HCT116 (cell line): ENCODE measurements around the gene PEX12. TPM values are rescaled to one million over a fixed set of nuclear protein-coding genes. Genes with fewer than 3 reads are reported as not detected.

Experiments
- ATAC-seq: fragments of 200-7000 bp; cut with Tn5 transposase; 2 replicates; pipeline ENCODE4 v1.9.1; 2020; ENCODE audit warnings: mild to moderate bottlenecking, moderate library complexity
- BruUV-seq: library from RNA; stranded (reverse); fragments of 400-500 nt; replicated peaks from 2 replicates; lab custom pipeline; 2021; lab: Mats Ljungman, UMichigan
- CTCF ChIA-PET: fragments of 300-600 bp; sonication (Branson Sonifier 250); formaldehyde crosslinking; loops from one replicate; lab custom pipeline; 2021; ENCODE audit warnings: antibody characterized with exemption; lab: Charles Lee
- POLR2A ChIA-PET: fragments of 300-600, 350-600 bp; sonication (Branson Sonifier 250); formaldehyde crosslinking; loops from one replicate; lab custom pipeline; 2021; ENCODE audit warnings: antibody characterized with exemption; lab: Charles Lee
- RAD21 ChIA-PET, 2 experiments: fragments of 300-600 bp; sonication (Branson Sonifier 250); formaldehyde crosslinking; loops; one replicate each; lab custom pipeline; 2023; ENCODE audit warnings: low total read pairs in 2 of 2; ENCODE audit not compliant: uncharacterized antibody in 2 of 2, unreplicated experiment in 2 of 2, low non-redundant PET in 1 of 2; lab: Charles Lee
- DNase-seq: peaks from one replicate; pipeline ENCODE4 v3.0.0-alpha.2; 2010; ENCODE audit warnings: low read depth, low spot score
- H2AFZ ChIP-seq: fragments of 200-600 bp; shearing (Covaris generic), sonication (generic); 2 replicates; pipeline ENCODE4 v1.6.1; 2017; ENCODE audit warnings: low read depth, mixed run types, mixed read lengths, antibody characterized with exemption, low read length; ENCODE audit not compliant: poor library complexity, severe bottlenecking
- H3K27ac ChIP-seq: 2 replicates; pipeline ENCODE4 v1.5.1; 2012; ENCODE audit warnings: low read depth, low read length
- H3K27me3 ChIP-seq: fragments of 200-600 bp; sonication (generic); 2 replicates; pipeline ENCODE4 v1.6.1; 2016; ENCODE audit warnings: mixed run types, low read length, mixed read lengths; ENCODE audit not compliant: insufficient read depth
- H3K36me3 ChIP-seq, 2 experiments: fragments of 200-500 bp in 1 of 2; fragments of 200-600 bp in 1 of 2; sonication (Bioruptor generic) in 1 of 2; sonication (generic) in 1 of 2; 2 replicates each; pipeline versions ENCODE4 v1.5.1 to v1.6.1; 2014 to 2016; ENCODE audit warnings: low read length in 2 of 2, inconsistent platforms in 1 of 2, mixed read lengths in 1 of 2, mixed run types in 1 of 2; ENCODE audit not compliant: insufficient read depth in 2 of 2, control insufficient read depth in 1 of 2
- H3K4me1 ChIP-seq, 2 experiments: fragments of 200-600 bp in 1 of 2; sonication (generic) in 1 of 2; 2 replicates each; pipeline versions ENCODE4 v1.5.1 to v1.6.1; 2012 to 2017; ENCODE audit warnings: low read length in 2 of 2, inconsistent platforms in 1 of 2, mild to moderate bottlenecking in 1 of 2, mixed read lengths in 1 of 2, mixed run types in 1 of 2, moderate library complexity in 1 of 2; ENCODE audit not compliant: insufficient read depth in 2 of 2, control insufficient read depth in 1 of 2
- H3K4me2 ChIP-seq: fragments of 200-600 bp; sonication (generic); 2 replicates; pipeline ENCODE4 v1.6.1; 2017; ENCODE audit warnings: mixed run types, low read length, mixed read lengths
- H3K4me3 ChIP-seq, 2 experiments: fragments of 200-600 bp in 1 of 2; sonication (generic) in 1 of 2; replicated peaks in 1 of 2; 2 replicates each; pipeline ENCODE4 v1.5.1; 2011 to 2016; ENCODE audit warnings: low read length in 2 of 2, control low read depth in 1 of 2, low read depth in 1 of 2, mild to moderate bottlenecking in 1 of 2, mixed read lengths in 1 of 2, mixed run types in 1 of 2
- H3K79me2 ChIP-seq: fragments of 200-600 bp; sonication (generic); 2 replicates; pipeline ENCODE4 v1.6.1; 2017; ENCODE audit warnings: mild to moderate bottlenecking, mixed run types, low read length, moderate library complexity, mixed read lengths; ENCODE audit not compliant: insufficient read depth
- H3K9ac ChIP-seq: fragments of 200-600 bp; sonication (generic); 2 replicates; pipeline ENCODE4 v1.6.1; 2016; ENCODE audit warnings: low read length, mixed read lengths
- H3K9me2 ChIP-seq: fragments of 200-600 bp; sonication (generic), shearing (Covaris generic); 2 replicates; pipeline ENCODE4 v1.6.1; 2017; ENCODE audit warnings: mixed run types, mild to moderate bottlenecking, moderate library complexity; ENCODE audit not compliant: insufficient read depth
- H3K9me3 ChIP-seq, 2 experiments: fragments of 200-500 bp in 1 of 2; fragments of 200-600 bp in 1 of 2; sonication (Bioruptor generic) in 1 of 2; sonication (generic) in 1 of 2; 2 replicates each; pipeline ENCODE4 v1.6.1; 2014 to 2017; ENCODE audit warnings: low read length in 2 of 2, mixed read lengths in 2 of 2, inconsistent platforms in 1 of 2, low read depth in 1 of 2, mild to moderate bottlenecking in 1 of 2, mixed run types in 1 of 2, moderate library complexity in 1 of 2; ENCODE audit not compliant: control insufficient read depth in 1 of 2, insufficient read depth in 1 of 2
- H4K20me1 ChIP-seq: fragments of 200-600 bp; sonication (generic), shearing (Covaris generic); 2 replicates; pipeline ENCODE4 v1.6.1; 2017; ENCODE audit warnings: mixed run types, mild to moderate bottlenecking, moderate library complexity; ENCODE audit not compliant: insufficient read depth
- CEBPB ChIP-seq: IDR thresholded peaks from 2 replicates; pipeline ENCODE4 v1.6.1; 2012; ENCODE audit warnings: low read depth
- EGR1 ChIP-seq: IDR thresholded peaks from 2 replicates; pipeline ENCODE4 v1.6.1; 2012; ENCODE audit warnings: low read depth
- JUND ChIP-seq: IDR thresholded peaks from 2 replicates; pipeline ENCODE4 v1.6.1; 2012
- POLR2AphosphoS5 ChIP-seq: IDR thresholded peaks from 2 replicates; pipeline ENCODE4 v1.6.1; 2011; ENCODE audit warnings: mild to moderate bottlenecking, low read depth, low read length, moderate library complexity
- RAD21 ChIP-seq: IDR thresholded peaks from 2 replicates; pipeline ENCODE4 v1.6.1; 2012; ENCODE audit warnings: low read depth, mild to moderate bottlenecking
- SIN3A ChIP-seq: IDR thresholded peaks from 2 replicates; pipeline ENCODE4 v1.6.1; 2012; ENCODE audit warnings: low read depth
- SP1 ChIP-seq: IDR thresholded peaks from 2 replicates; pipeline ENCODE4 v1.6.1; 2012; ENCODE audit warnings: low read depth
- SRF ChIP-seq: IDR thresholded peaks from 2 replicates; pipeline ENCODE4 v1.6.1; 2012; ENCODE audit warnings: low read depth
- YY1 ChIP-seq: IDR thresholded peaks from 2 replicates; pipeline ENCODE4 v1.6.1; 2011; ENCODE audit warnings: low read length, low read depth, moderate library complexity, mild to moderate bottlenecking; ENCODE audit not compliant: insufficient replicate concordance; ENCODE audit errors: extremely low read depth
- ZFX ChIP-seq: fragments of 450-650 bp; IDR thresholded peaks from 2 replicates; pipeline ENCODE4 v1.6.1; 2017
- ZNF274 ChIP-seq: fragments of 200-500 bp; sonication (Bioruptor generic); IDR thresholded peaks from 2 replicates; pipeline ENCODE4 v1.6.1; 2014; ENCODE audit warnings: mild to moderate bottlenecking, low read depth, low read length, inconsistent platforms
- intact Hi-C: fragments of 100-400 bp; cut with micrococcal nuclease; formaldehyde crosslinking; loops from 2 replicates; pipeline ENCODE4 v1.10.0; 2022
- total RNA-seq: library from RNA; stranded (reverse); gene quantifications from one replicate; pipeline ENCODE4 v1.2.1, GENCODE V29; 2021; ENCODE audit not compliant: unreplicated experiment
- TF ChIP-seq, protein P1 (sequence below): IDR thresholded peaks from 2 replicates; pipeline ENCODE4 v1.6.1; 2012
- TF ChIP-seq, protein P2 (sequence below), 3 experiments: fragments of 200-600 bp in 1 of 3; sonication (generic) in 1 of 3; IDR thresholded peaks in 2 of 3; conservative IDR thresholded peaks in 1 of 3; 2 replicates each; pipeline ENCODE4 v1.5.1; 2012 to 2017; ENCODE audit warnings: low read depth in 2 of 3, low read length in 2 of 3, antibody characterized with exemption in 1 of 3, borderline replicate concordance in 1 of 3, control low read depth in 1 of 3, mild to moderate bottlenecking in 1 of 3, mixed read lengths in 1 of 3, mixed run types in 1 of 3, moderate library complexity in 1 of 3; ENCODE audit not compliant: insufficient read depth in 1 of 3
- TF ChIP-seq, protein P3 (sequence below): IDR thresholded peaks from 2 replicates; pipeline ENCODE4 v1.6.1; 2012; ENCODE audit warnings: low read depth
- TF ChIP-seq, protein P4 (sequence below): IDR thresholded peaks from 2 replicates; pipeline ENCODE4 v1.6.1; 2012

PEX12 gene
- total RNA-seq, 1 experiment from 2014 or later, result 5.0 TPM

DNA sequence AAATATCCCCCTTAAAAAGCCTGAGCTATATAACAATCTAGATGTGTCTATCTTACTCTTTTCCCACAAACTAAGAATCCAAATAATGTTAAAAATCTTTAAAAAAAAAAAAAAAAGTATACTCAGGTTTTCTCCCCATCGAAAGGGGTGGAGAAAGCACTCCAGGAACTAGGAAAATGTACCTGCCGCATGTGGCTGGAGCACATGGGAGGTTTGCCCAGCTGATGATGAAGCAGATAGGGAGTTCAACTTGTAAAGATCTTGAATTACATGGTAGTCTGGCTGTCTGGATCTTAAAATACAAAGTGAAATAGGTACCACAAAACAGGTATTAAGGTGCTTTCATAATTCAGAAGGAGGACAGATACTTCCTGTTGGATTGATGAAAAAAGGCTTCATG is 9.0 kb downstream of the PEX12 start:
- BruUV-seq, result no TSS peak
- Histone ChIP-seq H3K4me2 (peak overlapping the region; percentile 63), H2AFZ (no peak overlapping the region), H3K9me3 (no peaks in the 10 kb centered on the region), H3K9me2 (no peaks in the 10 kb centered on the region), H3K36me3 (peaks cover 4 to 5% of the 10 kb centered on the region in 2 experiments; a peak in 2 of 4 replicates), H3K4me3 (peak overlapping the region in 1 of 2 experiments; percentile 84; a peak in 1 of 4 replicates), H3K27ac (no peak overlapping the region), H3K9ac (peak overlapping the region; percentile 89), H4K20me1 (0 out of 2 replicates have a peak, but pooled peaks cover 3% of the 10 kb centered on the region), H3K79me2 (peaks cover 47% of the 10 kb centered on the region), H3K4me1 (peaks cover 9 to 15% of the 10 kb centered on the region in 2 experiments), H3K27me3 (peaks cover 3% of the 10 kb centered on the region; the same call in 1 of the 2 replicates)
- ChIA-PET POLR2A (interaction anchor here (3.0 kb wide), 1 partner anchor 9 kb away, joined by 17 read pairs; the partner anchor contains the start of gene PEX12), RAD21 (no interaction called here), CTCF (no interaction called here)
- ATAC-seq (no peak), DNase-seq (no peak)
- TF ChIP-seq JUND (no peak), SP1 (no peak), YY1 (no peak), ZFX (no peak), SRF (no peak), ZNF274 (no peak), CEBPB (no peak), SIN3A (no peak), POLR2AphosphoS5 (no peak), RAD21 (no peak), EGR1 (no peak)
- TF ChIP-seq, protein P1, sequence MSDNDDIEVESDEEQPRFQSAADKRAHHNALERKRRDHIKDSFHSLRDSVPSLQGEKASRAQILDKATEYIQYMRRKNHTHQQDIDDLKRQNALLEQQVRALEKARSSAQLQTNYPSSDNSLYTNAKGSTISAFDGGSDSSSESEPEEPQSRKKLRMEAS, result no peak
- TF ChIP-seq, protein P2, sequence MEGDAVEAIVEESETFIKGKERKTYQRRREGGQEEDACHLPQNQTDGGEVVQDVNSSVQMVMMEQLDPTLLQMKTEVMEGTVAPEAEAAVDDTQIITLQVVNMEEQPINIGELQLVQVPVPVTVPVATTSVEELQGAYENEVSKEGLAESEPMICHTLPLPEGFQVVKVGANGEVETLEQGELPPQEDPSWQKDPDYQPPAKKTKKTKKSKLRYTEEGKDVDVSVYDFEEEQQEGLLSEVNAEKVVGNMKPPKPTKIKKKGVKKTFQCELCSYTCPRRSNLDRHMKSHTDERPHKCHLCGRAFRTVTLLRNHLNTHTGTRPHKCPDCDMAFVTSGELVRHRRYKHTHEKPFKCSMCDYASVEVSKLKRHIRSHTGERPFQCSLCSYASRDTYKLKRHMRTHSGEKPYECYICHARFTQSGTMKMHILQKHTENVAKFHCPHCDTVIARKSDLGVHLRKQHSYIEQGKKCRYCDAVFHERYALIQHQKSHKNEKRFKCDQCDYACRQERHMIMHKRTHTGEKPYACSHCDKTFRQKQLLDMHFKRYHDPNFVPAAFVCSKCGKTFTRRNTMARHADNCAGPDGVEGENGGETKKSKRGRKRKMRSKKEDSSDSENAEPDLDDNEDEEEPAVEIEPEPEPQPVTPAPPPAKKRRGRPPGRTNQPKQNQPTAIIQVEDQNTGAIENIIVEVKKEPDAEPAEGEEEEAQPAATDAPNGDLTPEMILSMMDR (IDR thresholded peaks at IDR 0.05 in 2 of 3, conservative IDR thresholded peaks at IDR 0.05 in 1 of 3; ENCODE audit: borderline replicate concordance in 1 of 3, insufficient read depth in 1 of 3, low read depth in 2 of 3, low read length in 2 of 3), result no peak
- TF ChIP-seq, protein P3, sequence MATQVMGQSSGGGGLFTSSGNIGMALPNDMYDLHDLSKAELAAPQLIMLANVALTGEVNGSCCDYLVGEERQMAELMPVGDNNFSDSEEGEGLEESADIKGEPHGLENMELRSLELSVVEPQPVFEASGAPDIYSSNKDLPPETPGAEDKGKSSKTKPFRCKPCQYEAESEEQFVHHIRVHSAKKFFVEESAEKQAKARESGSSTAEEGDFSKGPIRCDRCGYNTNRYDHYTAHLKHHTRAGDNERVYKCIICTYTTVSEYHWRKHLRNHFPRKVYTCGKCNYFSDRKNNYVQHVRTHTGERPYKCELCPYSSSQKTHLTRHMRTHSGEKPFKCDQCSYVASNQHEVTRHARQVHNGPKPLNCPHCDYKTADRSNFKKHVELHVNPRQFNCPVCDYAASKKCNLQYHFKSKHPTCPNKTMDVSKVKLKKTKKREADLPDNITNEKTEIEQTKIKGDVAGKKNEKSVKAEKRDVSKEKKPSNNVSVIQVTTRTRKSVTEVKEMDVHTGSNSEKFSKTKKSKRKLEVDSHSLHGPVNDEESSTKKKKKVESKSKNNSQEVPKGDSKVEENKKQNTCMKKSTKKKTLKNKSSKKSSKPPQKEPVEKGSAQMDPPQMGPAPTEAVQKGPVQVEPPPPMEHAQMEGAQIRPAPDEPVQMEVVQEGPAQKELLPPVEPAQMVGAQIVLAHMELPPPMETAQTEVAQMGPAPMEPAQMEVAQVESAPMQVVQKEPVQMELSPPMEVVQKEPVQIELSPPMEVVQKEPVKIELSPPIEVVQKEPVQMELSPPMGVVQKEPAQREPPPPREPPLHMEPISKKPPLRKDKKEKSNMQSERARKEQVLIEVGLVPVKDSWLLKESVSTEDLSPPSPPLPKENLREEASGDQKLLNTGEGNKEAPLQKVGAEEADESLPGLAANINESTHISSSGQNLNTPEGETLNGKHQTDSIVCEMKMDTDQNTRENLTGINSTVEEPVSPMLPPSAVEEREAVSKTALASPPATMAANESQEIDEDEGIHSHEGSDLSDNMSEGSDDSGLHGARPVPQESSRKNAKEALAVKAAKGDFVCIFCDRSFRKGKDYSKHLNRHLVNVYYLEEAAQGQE, result no peak
- TF ChIP-seq, protein P4, sequence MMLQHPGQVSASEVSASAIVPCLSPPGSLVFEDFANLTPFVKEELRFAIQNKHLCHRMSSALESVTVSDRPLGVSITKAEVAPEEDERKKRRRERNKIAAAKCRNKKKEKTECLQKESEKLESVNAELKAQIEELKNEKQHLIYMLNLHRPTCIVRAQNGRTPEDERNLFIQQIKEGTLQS, result no peak
- intact Hi-C loops, result no loop called here
